GM23248 (cell line): ENCODE data around the gene CADM1. TPM values are rescaled to one million over a fixed set of nuclear protein-coding genes. Genes with fewer than 3 reads are reported as not detected.

Experiments used
- DNase-seq: peaks from one replicate; pipeline ENCODE4 v3.0.0-alpha.2; 2015
- H2AFZ ChIP-seq: fragments of 200-600 bp; sonication (generic); 2 replicates; pipeline ENCODE4 v1.6.1; 2016; ENCODE audit warnings: antibody characterized with exemption
- H3F3A ChIP-seq: fragments of 200-600 bp; sonication (generic); 2 replicates; pipeline ENCODE4 v1.6.1; 2016; ENCODE audit warnings: mild to moderate bottlenecking, antibody characterized with exemption, mixed run types; ENCODE audit not compliant: insufficient read depth
- H3K27ac ChIP-seq: fragments of 200-600 bp; sonication (generic); 2 replicates; pipeline ENCODE4 v1.5.1; 2016; ENCODE audit warnings: mild to moderate bottlenecking
- H3K27me3 ChIP-seq: fragments of 200-600 bp; sonication (generic); replicated peaks from 2 replicates; pipeline ENCODE4 v1.6.1; 2016; ENCODE audit warnings: mild to moderate bottlenecking; ENCODE audit not compliant: insufficient read depth
- H3K36me3 ChIP-seq: fragments of 200-600 bp; sonication (generic); 2 replicates; pipeline ENCODE4 v1.6.1; 2016; ENCODE audit warnings: low read depth, mild to moderate bottlenecking
- H3K4me1 ChIP-seq: fragments of 200-600 bp; sonication (generic); 2 replicates; pipeline ENCODE4 v1.6.1; 2016; ENCODE audit warnings: mild to moderate bottlenecking; ENCODE audit not compliant: insufficient read depth
- H3K4me2 ChIP-seq: fragments of 200-600 bp; sonication (generic); one replicate; pipeline ENCODE4 v1.6.1; 2016; ENCODE audit warnings: mild to moderate bottlenecking; ENCODE audit not compliant: unreplicated experiment
- H3K4me3 ChIP-seq: fragments of 200-600 bp; sonication (generic); 2 replicates; pipeline ENCODE4 v1.5.1; 2016; ENCODE audit warnings: mild to moderate bottlenecking
- H3K79me2 ChIP-seq: fragments of 200-600 bp; sonication (generic); 2 replicates; pipeline ENCODE4 v1.6.1; 2016; ENCODE audit warnings: mild to moderate bottlenecking; ENCODE audit not compliant: insufficient read depth
- H3K9ac ChIP-seq: fragments of 200-600 bp; sonication (generic); 2 replicates; pipeline ENCODE4 v1.6.1; 2016; ENCODE audit warnings: mild to moderate bottlenecking
- H3K9me2 ChIP-seq: fragments of 200-600 bp; sonication (generic); 2 replicates; pipeline ENCODE4 v1.6.1; 2016; ENCODE audit warnings: mixed run types, mild to moderate bottlenecking, moderate library complexity; ENCODE audit not compliant: insufficient read depth
- H3K9me3 ChIP-seq: fragments of 200-600 bp; sonication (generic); one replicate; pipeline ENCODE4 v1.6.1; 2017; ENCODE audit warnings: low read depth
- H4K20me1 ChIP-seq: fragments of 200-600 bp; sonication (generic); 2 replicates; pipeline ENCODE4 v1.6.0; 2016; ENCODE audit not compliant: insufficient read depth
- EZH2 ChIP-seq: fragments of 200-600 bp; sonication (generic); IDR thresholded peaks from 2 replicates; pipeline ENCODE4 v1.6.1; 2018; ENCODE audit warnings: antibody characterized with exemption, mild to moderate bottlenecking; ENCODE audit not compliant: insufficient read depth, poor library complexity, severe bottlenecking
- EZH2phosphoT487 ChIP-seq: fragments of 200-600 bp; sonication (generic); IDR thresholded peaks from 2 replicates; pipeline ENCODE4 v1.6.1; 2018; ENCODE audit warnings: antibody characterized with exemption, moderate library complexity, mild to moderate bottlenecking, low read depth; ENCODE audit not compliant: insufficient read depth
- whole genome bisulfite sequencing, 2 experiments: methylation state at CpG; one replicate each; pipeline ENCODE4 v1.1.6; 2015 to 2017; ENCODE audit warnings: low lambda C conversion rate in 2 of 2, low coverage in 1 of 2; ENCODE audit errors: missing lambda C conversion rate in 2 of 2; 5-methylcytosine and 5-hydroxymethylcytosine counted together
- in situ Hi-C: fragments of 300-500 bp; cut with MboI; formaldehyde crosslinking; loops from 2 replicates; pipeline ENCODE4 v1.15.0; 2020
- polyA plus RNA-seq: library from polyadenylated mRNA; unstranded; fragments of >200 nt; fragmentation: Nextera tagmentation; extraction: Ambion mirVana; gene quantifications from 2 replicates; pipeline ENCODE4 v1.2.1, GENCODE V29; 2016
- total RNA-seq: library from RNA; depleted of rRNA; stranded (reverse); fragments of >200 nt; shearing (Covaris generic); gene quantifications from 2 replicates; pipeline ENCODE4 v1.2.3, GENCODE V29; 2014

The CADM1 gene
- total and polyA plus RNA-seq, 2 experiments from 2014 or later: 0.83 to 1.4 TPM

- 45 to 49% methylated on average over 3 of the region's 3 CpGs for WGBS, 2 experiments
- no peak for TF ChIP-seq EZH2phosphoT487
- TF ChIP-seq EZH2: no peak
- in situ Hi-C loops: no loop called here
- Histone ChIP-seq H4K20me1 (no peaks in the 10 kb centered on the region), H3K9me3 (no peaks in the 10 kb centered on the region), H2AFZ (no peak overlapping the region), H3K9me2 (no peaks in the 10 kb centered on the region), H3K27ac (no peak overlapping the region), H3F3A (no peaks in the 10 kb centered on the region), H3K9ac (no peak overlapping the region), H3K27me3 (no peaks in the 10 kb centered on the region; the same call in 1 of the 2 replicates), H3K4me3 (no peak overlapping the region), H3K79me2 (no peaks in the 10 kb centered on the region), H3K4me1 (no peaks in the 10 kb centered on the region), H3K36me3 (no peaks in the 10 kb centered on the region), H3K4me2 (no peak overlapping the region)
- DNase-seq: no peak
Measured at GRCh38 chr11:115311949-115312348, 192.3 kb downstream of the CADM1 start.

- no peak for TF ChIP-seq EZH2
- TF ChIP-seq EZH2phosphoT487: no peak
- WGBS, 2 experiments: 33 to 45% methylated on average over 1 of the region's 1 CpG
Measured at GRCh38 chr11:115306689-115307088, 197.5 kb downstream of the CADM1 start.

GRCh38 chr11:115304774-115305472 lies 199.3 kb downstream of the CADM1 start:
- H3K27me3 ChIP-seq: no peaks in the 10 kb centered on the region
- H3F3A ChIP-seq: no peaks in the 10 kb centered on the region
- H4K20me1 ChIP-seq: no peaks in the 10 kb centered on the region
- H3K4me1 ChIP-seq: no peaks in the 10 kb centered on the region
- no peaks in the 10 kb centered on the region for H3K9me2 ChIP-seq
- no peak overlapping the region for H3K9ac ChIP-seq
- no peak overlapping the region for H3K4me3 ChIP-seq
- in situ Hi-C loops: no loop called here
- H3K36me3 ChIP-seq: no peaks in the 10 kb centered on the region
- no peaks in the 10 kb centered on the region for H3K9me3 ChIP-seq
- H3K79me2 ChIP-seq: no peaks in the 10 kb centered on the region
- 60 to 61% methylated on average over 6 of the region's 6 CpGs for WGBS, 2 experiments
- no peak overlapping the region for H2AFZ ChIP-seq
- H3K4me2 ChIP-seq: no peak overlapping the region
- H3K27ac ChIP-seq: no peak overlapping the region
- DNase-seq: no peak
- TF ChIP-seq EZH2 (no peak), EZH2phosphoT487 (no peak)

More at GRCh38 chr11:115306689-115307088, 197.5 kb downstream of the CADM1 start:
- no peak for DNase-seq
- Histone ChIP-seq H4K20me1 (no peaks in the 10 kb centered on the region), H2AFZ (no peak overlapping the region), H3K36me3 (no peaks in the 10 kb centered on the region), H3K79me2 (no peaks in the 10 kb centered on the region), H3K9me3 (no peaks in the 10 kb centered on the region), H3K9ac (no peak overlapping the region), H3F3A (no peaks in the 10 kb centered on the region), H3K9me2 (no peaks in the 10 kb centered on the region), H3K27me3 (no peaks in the 10 kb centered on the region), H3K4me3 (no peak overlapping the region), H3K4me1 (no peaks in the 10 kb centered on the region), H3K27ac (no peak overlapping the region), H3K4me2 (no peak overlapping the region)
- in situ Hi-C loops: no loop called here

GRCh38 chr11:115303929-115304531 lies 200.2 kb downstream of the CADM1 start:
- DNase-seq: no peak
- Histone ChIP-seq H3K27me3 (no peaks in the 10 kb centered on the region), H3K27ac (no peak overlapping the region), H3K9ac (no peak overlapping the region), H3F3A (no peaks in the 10 kb centered on the region), H3K4me1 (no peaks in the 10 kb centered on the region), H3K4me3 (no peak overlapping the region), H3K79me2 (no peaks in the 10 kb centered on the region), H3K9me3 (no peaks in the 10 kb centered on the region), H4K20me1 (no peaks in the 10 kb centered on the region), H3K36me3 (no peaks in the 10 kb centered on the region), H3K9me2 (no peaks in the 10 kb centered on the region), H2AFZ (no peak overlapping the region), H3K4me2 (no peak overlapping the region)
- TF ChIP-seq EZH2phosphoT487 (no peak), EZH2 (no peak)
- 79 to 87% methylated on average over 2 of the region's 2 CpGs for WGBS, 2 experiments
- in situ Hi-C loops: no loop called here
